ENCODE measurements around the gene NCOR2.

Gene NCOR2

GRCh38 chr12:124542021-124542949, 25.1 kb downstream of the NCOR2 start:
- DNase-seq = no peak

- no peak for DNase-seq
Observed at GRCh38 chr12:124541322-124541721, 26.1 kb downstream of the NCOR2 start.

- no peak for DNase-seq
Observed at GRCh38 chr12:124539084-124540041, 28.0 kb downstream of the NCOR2 start.

- DNase-seq = peak; percentile 29
Observed at GRCh38 chr12:124538194-124539082, 29.0 kb downstream of the NCOR2 start.

- no peak for DNase-seq
Observed at GRCh38 chr12:124537525-124538193, 29.8 kb downstream of the NCOR2 start.

- peak; percentile 66 for DNase-seq
Observed at GRCh38 chr12:124536641-124537040, 30.8 kb downstream of the NCOR2 start.

- no peak for DNase-seq
Observed at GRCh38 chr12:124534776-124535740, 32.4 kb downstream of the NCOR2 start.

- DNase-seq = no peak
Observed at GRCh38 chr12:124533456-124533855, 34.0 kb downstream of the NCOR2 start.

- DNase-seq = no peak
Observed at GRCh38 chr12:124532967-124533366, 34.4 kb downstream of the NCOR2 start.

- DNase-seq = no peak
Observed at GRCh38 chr12:124532331-124532750, 35.1 kb downstream of the NCOR2 start.

- DNase-seq = no peak
Observed at GRCh38 chr12:124531906-124532305, 35.5 kb downstream of the NCOR2 start.

GRCh38 chr12:124531281-124531745, 36.1 kb downstream of the NCOR2 start:
- DNase-seq = peak; percentile 63

- DNase-seq = no peak
Observed at GRCh38 chr12:124530637-124531263, 36.7 kb downstream of the NCOR2 start.

- DNase-seq = no peak
Observed at GRCh38 chr12:124529565-124530276, 37.7 kb downstream of the NCOR2 start.

GRCh38 chr12:124527861-124528561, 39.4 kb downstream of the NCOR2 start:
- peak; percentile 89 for DNase-seq

- no peak for DNase-seq
Observed at GRCh38 chr12:124525927-124526692, 41.3 kb downstream of the NCOR2 start.

- no peak for DNase-seq
Observed at GRCh38 chr12:124525455-124525854, 42.0 kb downstream of the NCOR2 start.
